ACC112 (cell line): ENCODE results near the gene OPN4.
A peak's percentile ranks its signal among the peaks of the same experiment; 100 is the strongest.

ENCODE experiments used
- H2AFZ ChIP-seq: fragments of 200-600 bp; sonication (generic); one replicate; pipeline ENCODE4 v1.6.0; 2017; ENCODE audit warnings: antibody characterized with exemption, low read length; ENCODE audit not compliant: unreplicated experiment
- H3K27ac ChIP-seq: fragments of 200-600 bp; sonication (generic); 2 replicates; pipeline ENCODE4 v1.5.1; 2014; ENCODE audit warnings: low read depth, mild to moderate bottlenecking, antibody characterized with exemption, low read length, moderate library complexity
- H3K27me3 ChIP-seq: fragments of 200-600 bp; sonication (generic); 2 replicates; pipeline ENCODE4 v1.6.1; 2014; ENCODE audit warnings: mild to moderate bottlenecking, antibody characterized with exemption, low read length, moderate library complexity, mixed read lengths; ENCODE audit not compliant: insufficient read depth
- H3K36me3 ChIP-seq: fragments of 200-600 bp; sonication (generic); 2 replicates; pipeline ENCODE4 v1.6.1; 2016; ENCODE audit warnings: mild to moderate bottlenecking, antibody characterized with exemption, low read length, moderate library complexity, mixed read lengths; ENCODE audit not compliant: insufficient read depth
- H3K4me1 ChIP-seq: fragments of 200-600 bp; sonication (generic); one replicate; pipeline ENCODE4 v1.6.1; 2016; ENCODE audit warnings: low read length, mixed read lengths; ENCODE audit not compliant: insufficient read depth, unreplicated experiment, control insufficient read depth
- H3K4me3 ChIP-seq: fragments of 200-600 bp; sonication (generic); 2 replicates; pipeline ENCODE4 v1.5.1; 2014; ENCODE audit warnings: mild to moderate bottlenecking, low read depth, low read length
- H3K79me2 ChIP-seq: fragments of 200-600 bp; sonication (generic); one replicate; pipeline ENCODE4 v1.6.0; 2016; ENCODE audit warnings: low read length; ENCODE audit not compliant: control insufficient read depth, unreplicated experiment, insufficient read depth

Gene OPN4

GRCh38 chr10:86710987-86711512 is 56.7 kb downstream of the OPN4 start:
- Histone ChIP-seq H2AFZ (peak overlapping the region; percentile 100), H3K27ac (peak overlapping the region; percentile 72), H3K4me3 (peak overlapping the region; percentile 96), H3K79me2 (no peaks in the 10 kb centered on the region), H3K4me1 (peaks cover 10% of the 10 kb centered on the region), H3K36me3 (no peaks in the 10 kb centered on the region), H3K27me3 (no peaks in the 10 kb centered on the region)

GRCh38 chr10:86711513-86712316 is 57.4 kb downstream of the OPN4 start:
- Histone ChIP-seq H3K27ac (peak overlapping the region; percentile 72), H2AFZ (peak overlapping the region; percentile 97), H3K27me3 (no peaks in the 10 kb centered on the region), H3K79me2 (no peaks in the 10 kb centered on the region), H3K4me3 (peak overlapping the region; percentile 96), H3K36me3 (no peaks in the 10 kb centered on the region), H3K4me1 (peaks cover 10% of the 10 kb centered on the region)

GRCh38 chr10:86712317-86712707 is 58.0 kb downstream of the OPN4 start:
- Histone ChIP-seq H3K27me3 (no peaks in the 10 kb centered on the region), H3K36me3 (no peaks in the 10 kb centered on the region), H3K27ac (peak overlapping the region; percentile 72), H3K4me1 (peaks cover 10% of the 10 kb centered on the region), H3K4me3 (peak overlapping the region; percentile 96), H3K79me2 (no peaks in the 10 kb centered on the region), H2AFZ (peak overlapping the region; percentile 97)

GRCh38 chr10:86715156-86715795 is 60.9 kb downstream of the OPN4 start:
- no peaks in the 10 kb centered on the region for H3K79me2 ChIP-seq
- H3K27me3 ChIP-seq = no peaks in the 10 kb centered on the region
- H3K27ac ChIP-seq = no peak overlapping the region
- H3K4me3 ChIP-seq = no peak overlapping the region
- no peak overlapping the region for H2AFZ ChIP-seq
- no peaks in the 10 kb centered on the region for H3K36me3 ChIP-seq
- peaks cover 10% of the 10 kb centered on the region for H3K4me1 ChIP-seq

- Histone ChIP-seq H3K4me1 (peaks cover 6% of the 10 kb centered on the region), H3K27me3 (no peaks in the 10 kb centered on the region), H3K27ac (no peak overlapping the region), H3K79me2 (no peaks in the 10 kb centered on the region), H2AFZ (no peak overlapping the region), H3K4me3 (no peak overlapping the region), H3K36me3 (no peaks in the 10 kb centered on the region)
Measured at GRCh38 chr10:86715836-86716235, 61.5 kb downstream of the OPN4 start.
